ENCODE measurements around the gene CXADR.

GRCh38 chr21:17479606-17480005 lies 33.2 kb upstream of the CXADR start:
- no peak for TF ChIP-seq CTCF (IDR thresholded peaks at IDR 0.05)
- no peak for TF ChIP-seq EZH2 (IDR thresholded peaks at IDR 0.05)
